OCI-LY3 (cell line): Measurements from ENCODE around the gene RPS6KA5.
"Not testable (repeated sequence)": the region's sequence is repeated elsewhere in the genome, so short reads cannot be mapped to it uniquely, and the experiment has no call there.

Experiments
- EZH2phosphoT487 ChIP-seq: fragments of 200-600 bp; shearing (Covaris generic); IDR thresholded peaks from 2 replicates; pipeline ENCODE4 v1.6.1; 2018; ENCODE audit warnings: antibody characterized with exemption, mixed run types, low read depth
- TF ChIP-seq, protein P1 (sequence below): fragments of 200-600, 300-600 bp; sonication (generic); IDR thresholded peaks from 2 replicates; pipeline ENCODE4 v1.5.1; 2014; ENCODE audit warnings: antibody characterized with exemption, low read length, low read depth

DNA sequence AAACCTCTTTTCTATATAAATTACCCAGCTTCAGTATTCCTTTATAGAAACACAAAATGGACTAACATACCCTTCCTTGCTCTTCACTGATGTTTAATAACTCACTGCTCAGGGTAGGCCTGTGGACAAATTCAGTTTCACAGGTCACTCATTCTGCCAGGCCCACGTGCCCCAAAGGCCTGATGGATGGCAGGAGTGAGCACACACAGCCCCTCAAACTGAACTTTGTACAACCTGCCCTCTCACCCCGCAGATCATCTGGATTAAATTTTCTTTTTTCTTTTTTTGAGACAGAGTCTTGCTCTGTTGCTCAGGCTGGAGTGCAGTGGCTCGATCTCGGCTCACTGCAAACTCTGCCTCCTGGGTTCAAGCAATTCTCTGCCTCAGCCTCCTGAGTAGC, 219.8 kb downstream of the RPS6KA5 start:
- TF ChIP-seq, protein P1, sequence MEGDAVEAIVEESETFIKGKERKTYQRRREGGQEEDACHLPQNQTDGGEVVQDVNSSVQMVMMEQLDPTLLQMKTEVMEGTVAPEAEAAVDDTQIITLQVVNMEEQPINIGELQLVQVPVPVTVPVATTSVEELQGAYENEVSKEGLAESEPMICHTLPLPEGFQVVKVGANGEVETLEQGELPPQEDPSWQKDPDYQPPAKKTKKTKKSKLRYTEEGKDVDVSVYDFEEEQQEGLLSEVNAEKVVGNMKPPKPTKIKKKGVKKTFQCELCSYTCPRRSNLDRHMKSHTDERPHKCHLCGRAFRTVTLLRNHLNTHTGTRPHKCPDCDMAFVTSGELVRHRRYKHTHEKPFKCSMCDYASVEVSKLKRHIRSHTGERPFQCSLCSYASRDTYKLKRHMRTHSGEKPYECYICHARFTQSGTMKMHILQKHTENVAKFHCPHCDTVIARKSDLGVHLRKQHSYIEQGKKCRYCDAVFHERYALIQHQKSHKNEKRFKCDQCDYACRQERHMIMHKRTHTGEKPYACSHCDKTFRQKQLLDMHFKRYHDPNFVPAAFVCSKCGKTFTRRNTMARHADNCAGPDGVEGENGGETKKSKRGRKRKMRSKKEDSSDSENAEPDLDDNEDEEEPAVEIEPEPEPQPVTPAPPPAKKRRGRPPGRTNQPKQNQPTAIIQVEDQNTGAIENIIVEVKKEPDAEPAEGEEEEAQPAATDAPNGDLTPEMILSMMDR = not testable (repeated sequence)
- not testable (repeated sequence) for TF ChIP-seq EZH2phosphoT487
